A673 (cell line): ENCODE results near the gene LENEP. TPM values are rescaled to one million over a fixed set of nuclear protein-coding genes. Genes with fewer than 3 reads are reported as not detected.
"Not testable (repeated sequence)": the region's sequence is repeated elsewhere in the genome, so short reads cannot be mapped to it uniquely, and the experiment has no call there.

Experiments
- BruUV-seq: library from RNA; stranded (reverse); fragments of 400-500 nt; replicated peaks from 2 replicates; lab custom pipeline; 2021; lab: Mats Ljungman, UMichigan
- CTCF ChIA-PET: fragments of 300-600 bp; sonication (Branson Sonifier 250); formaldehyde crosslinking; loops from one replicate; lab custom pipeline; 2022; ENCODE audit warnings: antibody characterized with exemption; lab: Charles Lee
- POLR2A ChIA-PET: fragments of 300-600 bp; sonication (Branson Sonifier 250); formaldehyde crosslinking; loops from one replicate; lab custom pipeline; 2022; ENCODE audit warnings: antibody characterized with exemption; ENCODE audit not compliant: low non-redundant PET; lab: Charles Lee
- DNase-seq: peaks from one replicate; pipeline ENCODE4 v3.0.0-alpha.2; 2015; ENCODE audit warnings: low spot score
- H3K27ac ChIP-seq: fragments of 200-600 bp; sonication (generic); 2 replicates; pipeline ENCODE4 v1.5.1; 2016; ENCODE audit warnings: mixed run types, low read depth, mild to moderate bottlenecking, mixed read lengths, antibody characterized with exemption, low read length; ENCODE audit not compliant: poor library complexity, severe bottlenecking
- H3K27me3 ChIP-seq: fragments of 200-600 bp; sonication (generic); replicated peaks from 2 replicates; pipeline ENCODE4 v1.6.1; 2017; ENCODE audit warnings: mixed run types, low read depth, mild to moderate bottlenecking, mixed read lengths, antibody characterized with exemption, low read length; ENCODE audit not compliant: insufficient read depth, poor library complexity
- H3K36me3 ChIP-seq: fragments of 200-600 bp; sonication (generic); 2 replicates; pipeline ENCODE4 v1.6.1; 2016; ENCODE audit warnings: mixed run types, mild to moderate bottlenecking, mixed read lengths, antibody characterized with exemption, low read length; ENCODE audit not compliant: insufficient read depth, poor library complexity, severe bottlenecking
- H3K4me1 ChIP-seq: fragments of 200-600 bp; sonication (generic); 2 replicates; pipeline ENCODE4 v1.6.1; 2017; ENCODE audit warnings: mixed run types, mild to moderate bottlenecking, mixed read lengths, antibody characterized with exemption, low read length; ENCODE audit not compliant: insufficient read depth, poor library complexity, severe bottlenecking
- H3K4me3 ChIP-seq: fragments of 200-600 bp; sonication (generic); 2 replicates; pipeline ENCODE4 v1.5.1; 2016; ENCODE audit warnings: low read depth, mixed run types, mild to moderate bottlenecking, mixed read lengths, low read length; ENCODE audit not compliant: poor library complexity, severe bottlenecking
- H3K9me3 ChIP-seq: fragments of 200-600 bp; sonication (generic); 2 replicates; pipeline ENCODE4 v1.6.1; 2016; ENCODE audit warnings: mixed run types, low read depth, mild to moderate bottlenecking, mixed read lengths, antibody characterized with exemption, low read length; ENCODE audit not compliant: poor library complexity, severe bottlenecking
- CTCF ChIP-seq: fragments of 300-800, 200-600 bp; sonication (generic); conservative IDR thresholded peaks from 2 replicates; pipeline ENCODE4 v1.5.1; 2017; ENCODE audit warnings: low read depth, mild to moderate bottlenecking, antibody characterized with exemption, low read length, moderate library complexity, mixed read lengths
- EZH2 ChIP-seq: fragments of 200-600 bp; sonication (generic); IDR thresholded peaks from 2 replicates; pipeline ENCODE4 v1.6.1; 2017; ENCODE audit warnings: borderline replicate concordance, low read depth, mild to moderate bottlenecking, mixed read lengths, antibody characterized with exemption, low read length; ENCODE audit not compliant: poor library complexity, severe bottlenecking
- intact Hi-C: fragments of 100-400 bp; cut with micrococcal nuclease; formaldehyde crosslinking; loops from one replicate; pipeline ENCODE4 v1.10.0; 2022; ENCODE audit not compliant: unreplicated experiment
- total RNA-seq: library from RNA; stranded (reverse); gene quantifications from 2 replicates; pipeline ENCODE4 v1.2.3, GENCODE V29; 2021

Gene LENEP
- total RNA-seq, 1 experiment from 2014 or later, result 1.4 TPM

GRCh38 chr1:154975409-154976059 lies 17.9 kb upstream of the LENEP start:
- TF ChIP-seq CTCF (no peak), EZH2 (no peak)
- Histone ChIP-seq H3K9me3 (no peaks in the 10 kb centered on the region), H3K27me3 (no peaks in the 10 kb centered on the region), H3K27ac (peak overlapping the region; percentile 96), H3K36me3 (peaks cover 29% of the 10 kb centered on the region), H3K4me3 (peak overlapping the region; percentile 59), H3K4me1 (peaks cover 46% of the 10 kb centered on the region)
- CTCF ChIA-PET, result no interaction called here
- DNase-seq, result no peak
- BruUV-seq, result no TSS peak
- intact Hi-C loops, result no loop called here
- POLR2A ChIA-PET, result no interaction called here

GRCh38 chr1:154977762-154978161 lies 15.6 kb upstream of the LENEP start:
- intact Hi-C loops, H3K9me3 ChIP-seq, CTCF ChIA-PET, H3K4me3 ChIP-seq, POLR2A ChIA-PET, H3K27me3 ChIP-seq, DNase-seq, BruUV-seq: not testable (repeated sequence)
- Histone ChIP-seq H3K27ac (peak overlapping the region; percentile 96), H3K36me3 (peaks cover 37% of the 10 kb centered on the region), H3K4me1 (peaks cover 32% of the 10 kb centered on the region)

- Histone ChIP-seq H3K4me1 (peaks cover 26% of the 10 kb centered on the region), H3K36me3 (peaks cover 37% of the 10 kb centered on the region), H3K4me3 (no peak overlapping the region), H3K27ac (peak overlapping the region; percentile 96), H3K27me3 (no peaks in the 10 kb centered on the region), H3K9me3 (no peaks in the 10 kb centered on the region)
- no peak for TF ChIP-seq CTCF
- TF ChIP-seq EZH2, result no peak
- no TSS peak for BruUV-seq
- POLR2A ChIA-PET, result no interaction called here
- CTCF ChIA-PET, result no interaction called here
- intact Hi-C loops, result no loop called here
- DNase-seq, result no peak
These were observed 15.0 kb upstream of the LENEP start for GRCh38 chr1:154978360-154978759.

- Histone ChIP-seq H3K4me1 (peaks cover 9% of the 10 kb centered on the region), H3K4me3 (peak overlapping the region; percentile 76), H3K27ac (peak overlapping the region; percentile 75), H3K27me3 (no peaks in the 10 kb centered on the region), H3K9me3 (no peaks in the 10 kb centered on the region), H3K36me3 (peaks cover 38% of the 10 kb centered on the region)
- ChIA-PET CTCF (no interaction called here), POLR2A (no interaction called here)
- intact Hi-C loops, result no loop called here
- no peak for TF ChIP-seq EZH2
- TF ChIP-seq CTCF, result no peak
- BruUV-seq, result TSS peak; percentile 99
- no peak for DNase-seq
These were observed 11.0 kb upstream of the LENEP start for GRCh38 chr1:154982341-154982740.
